Measurements from ENCODE around the gene SDHC. TPM values are rescaled to one million over a fixed set of nuclear protein-coding genes. Genes with fewer than 3 reads are reported as not detected.

The SDHC gene
- total and polyA plus RNA-seq, 8 donors, result 18.2 to 91.4 (median 56.3) TPM

DNA sequence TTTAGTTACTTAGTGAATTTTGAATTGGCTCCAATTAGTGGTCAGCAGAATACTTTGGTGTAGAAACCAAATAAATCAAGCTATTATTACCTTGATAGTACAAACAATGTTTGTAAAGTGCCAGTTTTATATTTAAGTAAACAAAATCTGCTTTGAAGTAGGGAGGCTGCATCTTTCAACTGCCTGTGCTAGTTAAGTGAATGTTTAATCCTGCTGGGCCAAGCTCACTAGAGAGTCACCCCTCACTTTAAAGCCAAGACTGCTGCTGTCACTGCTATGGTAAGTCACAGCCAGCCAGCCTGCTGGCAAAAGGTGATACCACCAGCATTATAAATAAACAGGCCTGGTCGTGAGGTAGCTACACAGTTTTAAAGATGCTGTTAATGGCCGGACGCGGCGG, 63.8 kb downstream of the SDHC start:
- FAIRE-seq (no peak), ATAC-seq (peak in 3 of 4 donors; percentile 49 to 74 (median 72)), DNase-seq (no peak)
- TF ChIP-seq, protein P1, sequence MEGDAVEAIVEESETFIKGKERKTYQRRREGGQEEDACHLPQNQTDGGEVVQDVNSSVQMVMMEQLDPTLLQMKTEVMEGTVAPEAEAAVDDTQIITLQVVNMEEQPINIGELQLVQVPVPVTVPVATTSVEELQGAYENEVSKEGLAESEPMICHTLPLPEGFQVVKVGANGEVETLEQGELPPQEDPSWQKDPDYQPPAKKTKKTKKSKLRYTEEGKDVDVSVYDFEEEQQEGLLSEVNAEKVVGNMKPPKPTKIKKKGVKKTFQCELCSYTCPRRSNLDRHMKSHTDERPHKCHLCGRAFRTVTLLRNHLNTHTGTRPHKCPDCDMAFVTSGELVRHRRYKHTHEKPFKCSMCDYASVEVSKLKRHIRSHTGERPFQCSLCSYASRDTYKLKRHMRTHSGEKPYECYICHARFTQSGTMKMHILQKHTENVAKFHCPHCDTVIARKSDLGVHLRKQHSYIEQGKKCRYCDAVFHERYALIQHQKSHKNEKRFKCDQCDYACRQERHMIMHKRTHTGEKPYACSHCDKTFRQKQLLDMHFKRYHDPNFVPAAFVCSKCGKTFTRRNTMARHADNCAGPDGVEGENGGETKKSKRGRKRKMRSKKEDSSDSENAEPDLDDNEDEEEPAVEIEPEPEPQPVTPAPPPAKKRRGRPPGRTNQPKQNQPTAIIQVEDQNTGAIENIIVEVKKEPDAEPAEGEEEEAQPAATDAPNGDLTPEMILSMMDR (IDR thresholded peaks at IDR 0.05), result no peak
- no peak overlapping the region for H3K4me3 ChIP-seq
- no peak overlapping the region for H3K27ac ChIP-seq
- intact Hi-C loops (cut with DNase I), result loop anchor here in 2 of 3 donors (10.0 kb wide), 2 partner anchors 153 to 183 kb away; partner anchors contain the start of genes ADAMTS4 (in 1 of the 2), APOA2 (in 1 of the 2) and TOMM40L (in 1 of the 2)
- no peaks in the 10 kb centered on the region for H3K9me3 ChIP-seq
- no peaks in the 10 kb centered on the region for H3K27me3 ChIP-seq
- 79 to 80% methylated on average over 5 of the region's 5 CpGs for WGBS, 2 donors
- H3K4me1 ChIP-seq, result peaks cover 0 to 14% (median 0%) of the 10 kb centered on the region in 3 donors
- no peaks in the 10 kb centered on the region for H3K36me3 ChIP-seq

GRCh38 chr1:161379071-161379470, 64.9 kb downstream of the SDHC start:
- WGBS, 2 donors, result 88% methylated on average over 18 of the region's 18 CpGs
- ATAC-seq (no peak), FAIRE-seq (no peak), DNase-seq (peak in 1 of 6 donors; percentile 56)
- Histone ChIP-seq H3K27ac (no peak overlapping the region), H3K27me3 (no peaks in the 10 kb centered on the region), H3K9me3 (no peaks in the 10 kb centered on the region), H3K4me1 (peaks cover 0 to 14% (median 0%) of the 10 kb centered on the region in 3 donors), H3K36me3 (no peaks in the 10 kb centered on the region), H3K4me3 (no peak overlapping the region)
- intact Hi-C loops (cut with DNase I), result loop anchor here in 2 of 3 donors (10.0 kb wide), 2 partner anchors 154 to 184 kb away; partner anchors contain the start of genes ADAMTS4 (in 1 of the 2), APOA2 (in 1 of the 2) and TOMM40L (in 1 of the 2)
- TF ChIP-seq, protein P1 (IDR thresholded peaks at IDR 0.05), result no peak

DNA sequence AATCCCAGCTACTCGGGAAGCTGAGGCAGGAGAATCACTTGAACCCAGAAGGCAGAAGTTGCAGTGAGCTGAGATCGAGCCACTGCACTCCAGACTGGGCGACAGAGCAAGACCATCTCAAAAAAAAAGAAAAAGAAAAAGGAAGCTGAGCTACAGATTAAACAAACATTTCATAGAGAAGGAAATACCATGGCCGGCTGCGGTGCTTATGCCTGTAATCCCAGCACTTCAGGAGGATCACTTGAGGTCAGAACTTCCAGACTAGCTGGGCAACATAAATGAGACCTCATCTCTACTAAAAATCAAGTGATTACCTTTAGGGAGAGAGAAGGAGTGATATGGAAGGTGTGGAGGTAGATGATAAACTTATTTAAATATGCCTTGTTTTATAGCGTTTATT, 67.5 kb downstream of the SDHC start:
- Histone ChIP-seq H3K9me3 (no peaks in the 10 kb centered on the region), H3K36me3 (no peaks in the 10 kb centered on the region), H3K27me3 (no peaks in the 10 kb centered on the region), H3K27ac (peak overlapping the region in 1 of 4 donors; percentile 59), H3K4me1 (peaks cover 0 to 17% (median 0%) of the 10 kb centered on the region in 3 donors), H3K4me3 (no peak overlapping the region)
- TF ChIP-seq, protein P1 (IDR thresholded peaks at IDR 0.05), result no peak
- no peak for FAIRE-seq
- WGBS, 2 donors, result 66 to 72% methylated on average over 6 of the region's 6 CpGs
- ATAC-seq, result no peak
- no peak for DNase-seq
- intact Hi-C loops (cut with DNase I), result loop anchor here in 1 of 3 donors (5.0 kb wide), 1 partner anchor 189 kb away; no protein-coding TSS in a partner anchor

DNA sequence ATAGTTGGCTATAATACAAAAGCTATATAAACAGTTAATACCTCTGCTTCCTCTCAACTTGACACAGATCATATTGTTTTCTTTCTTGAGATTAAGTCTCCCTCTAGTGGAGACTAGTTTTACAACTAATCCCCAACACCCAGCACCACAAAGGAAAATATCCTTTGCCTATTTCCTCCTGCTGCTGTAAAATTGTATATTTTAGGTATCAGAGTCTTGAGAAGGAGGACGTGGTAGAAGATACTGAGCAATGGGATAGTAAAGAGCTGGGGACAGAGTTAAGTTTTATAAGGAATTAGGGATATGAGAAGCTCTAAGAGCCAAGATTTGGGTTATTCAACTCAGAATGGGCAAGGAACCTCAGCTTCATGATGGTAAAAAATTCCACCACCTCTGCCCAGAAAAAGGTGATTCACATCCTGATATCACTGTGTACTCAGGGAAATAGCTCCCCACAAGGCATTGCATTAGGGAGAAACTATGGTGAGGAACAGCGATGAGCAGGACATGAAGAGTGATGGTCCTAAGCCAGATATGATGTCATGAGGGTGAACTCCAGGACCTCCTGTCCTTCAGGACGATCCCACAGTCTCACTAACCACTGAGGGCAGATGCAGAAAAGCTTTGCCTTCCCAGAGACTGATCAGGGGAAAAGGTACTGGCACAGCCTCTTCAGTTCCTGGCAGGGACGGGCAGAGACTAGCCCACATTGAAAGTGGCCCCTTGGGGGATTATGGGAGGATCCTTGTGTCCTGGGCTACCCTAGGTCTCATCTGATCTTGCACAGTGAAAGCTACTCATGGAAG, 68.2 kb downstream of the SDHC start:
- WGBS, 2 donors, result 40 to 43% methylated on average over 4 of the region's 4 CpGs
- intact Hi-C loops (cut with DNase I), result loop anchor here in 1 of 3 donors (5.0 kb wide), 1 partner anchor 190 kb away; no protein-coding TSS in a partner anchor
- Histone ChIP-seq H3K9me3 (no peaks in the 10 kb centered on the region), H3K27ac (peak overlapping the region in 2 of 4 donors; percentile 27 to 59), H3K4me3 (no peak overlapping the region), H3K36me3 (no peaks in the 10 kb centered on the region), H3K4me1 (peaks cover 0 to 19% (median 0%) of the 10 kb centered on the region in 3 donors), H3K27me3 (no peaks in the 10 kb centered on the region)
- FAIRE-seq (no peak), DNase-seq (no peak), ATAC-seq (peak; percentile 73 to 88 (median 87))
- TF ChIP-seq, protein P1 (IDR thresholded peaks at IDR 0.05), result peak in 3 of 4 donors; percentile 36 to 62 (median 61)
